Measurements from ENCODE around the gene SPARC. TPM values are rescaled to one million over a fixed set of nuclear protein-coding genes. Genes with fewer than 3 reads are reported as not detected.
"Not testable (repeated sequence)": the region's sequence is repeated elsewhere in the genome, so short reads cannot be mapped to it uniquely, and the experiment has no call there.

Gene SPARC
- total RNA-seq, 1 donor from 2014 or later: 439 TPM

- peak; percentile 1 for ATAC-seq
- peak; percentile 48 for DNase-seq
- intact Hi-C loops (cut with micrococcal nuclease): no loop called here
Observed at GRCh38 chr5:151682751-151683331, 3.9 kb downstream of the SPARC start.

- DNase-seq (no peak), ATAC-seq (no peak)
- intact Hi-C loops (cut with micrococcal nuclease): no loop called here
Observed at GRCh38 chr5:151682240-151682639, 4.5 kb downstream of the SPARC start.

- DNase-seq (peak; percentile 53), ATAC-seq (no peak)
- intact Hi-C loops (cut with micrococcal nuclease): no loop called here
Observed at GRCh38 chr5:151680944-151681427, 5.7 kb downstream of the SPARC start.

DNA sequence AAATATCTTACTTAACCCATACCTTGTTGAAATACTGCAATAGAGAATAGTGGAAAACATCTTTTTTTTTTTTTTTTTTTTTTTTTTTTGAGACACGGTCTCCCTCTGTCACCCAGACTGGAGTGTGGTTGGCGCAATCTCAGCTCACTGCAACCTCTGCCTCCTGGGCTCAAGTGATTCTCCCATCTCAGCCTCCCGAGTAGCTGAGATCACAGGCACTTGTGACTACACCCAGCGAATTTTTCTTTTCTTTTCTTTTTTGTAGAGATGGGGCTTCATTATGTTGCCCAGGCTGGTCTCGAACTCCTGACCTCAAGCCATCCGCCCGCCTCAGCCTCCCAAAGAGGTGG lies 6.6 kb downstream of the SPARC start:
- DNase-seq; ATAC-seq; intact Hi-C loops (cut with micrococcal nuclease): not testable (repeated sequence)

DNA sequence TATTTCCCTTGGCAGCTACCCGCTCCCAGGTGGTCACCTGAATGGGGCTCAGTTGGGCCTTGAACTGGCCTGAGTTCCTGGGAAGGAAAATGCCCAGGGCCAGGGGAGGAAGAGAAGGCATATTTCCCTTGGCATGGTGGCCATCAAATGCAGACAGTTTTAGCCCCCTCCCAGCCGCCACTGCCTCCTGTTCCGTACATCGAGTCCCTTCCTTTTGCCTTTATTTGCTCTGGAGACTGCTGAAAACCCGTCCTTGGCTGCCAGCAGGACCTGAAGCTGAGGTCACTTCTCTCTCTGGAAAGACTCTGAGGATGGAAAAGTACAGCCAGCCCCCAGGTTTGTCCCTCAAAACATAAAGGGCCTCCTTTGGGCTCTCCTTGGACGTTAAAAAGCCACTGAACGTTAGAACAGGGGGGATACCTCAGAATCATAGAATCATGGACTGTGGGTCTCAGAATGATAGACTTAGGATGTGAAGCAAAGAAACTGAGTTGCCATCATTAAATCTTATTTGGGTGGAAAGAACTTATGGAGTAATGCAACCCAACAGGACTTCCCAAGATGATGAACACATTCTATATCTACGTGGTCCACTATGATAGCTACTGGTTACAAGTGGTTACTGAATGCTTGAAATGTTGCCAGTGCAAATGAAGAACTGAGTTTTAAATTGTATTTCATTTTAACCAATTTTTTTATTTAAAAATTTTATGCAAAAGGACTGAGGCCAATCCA lies 7.1 kb downstream of the SPARC start:
- intact Hi-C loops (cut with micrococcal nuclease): no loop called here
- DNase-seq (no peak), ATAC-seq (no peak)

GRCh38 chr5:151678713-151679112 lies 8.0 kb downstream of the SPARC start:
- DNase-seq (no peak), ATAC-seq (no peak)
- intact Hi-C loops (cut with micrococcal nuclease): no loop called here

- intact Hi-C loops (cut with micrococcal nuclease): no loop called here
- DNase-seq: peak; percentile 50
- ATAC-seq: peak; percentile 51
Observed at GRCh38 chr5:151677776-151678545, 8.8 kb downstream of the SPARC start.

- intact Hi-C loops (cut with micrococcal nuclease): no loop called here
- ATAC-seq (peak; percentile 18), DNase-seq (no peak)
Observed at GRCh38 chr5:151676719-151677118, 10.0 kb downstream of the SPARC start.

DNA sequence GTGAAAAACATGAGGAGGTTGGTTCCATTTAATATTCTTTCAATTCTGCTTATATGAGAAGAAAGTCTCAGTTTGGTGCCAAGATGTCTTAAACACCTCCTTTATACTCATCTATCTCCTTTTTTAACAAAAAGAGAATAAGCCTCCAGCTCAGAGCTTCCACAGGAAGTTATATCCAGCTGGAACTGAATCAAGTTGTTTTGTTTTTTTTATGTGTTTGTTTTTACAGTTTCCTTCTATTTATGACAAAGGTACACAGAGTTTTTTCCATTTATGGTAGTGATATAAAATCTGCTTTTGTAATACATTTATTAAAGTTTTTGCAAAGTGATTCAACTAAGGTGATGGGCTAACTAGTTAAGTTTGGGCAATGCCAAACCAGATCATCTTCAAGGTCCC lies 10.4 kb downstream of the SPARC start:
- ATAC-seq (no peak), DNase-seq (no peak)
- intact Hi-C loops (cut with micrococcal nuclease): no loop called here

GRCh38 chr5:151675611-151676313 lies 11.0 kb downstream of the SPARC start:
- ATAC-seq (peak; percentile 2), DNase-seq (no peak)
- intact Hi-C loops (cut with micrococcal nuclease): no loop called here

DNA sequence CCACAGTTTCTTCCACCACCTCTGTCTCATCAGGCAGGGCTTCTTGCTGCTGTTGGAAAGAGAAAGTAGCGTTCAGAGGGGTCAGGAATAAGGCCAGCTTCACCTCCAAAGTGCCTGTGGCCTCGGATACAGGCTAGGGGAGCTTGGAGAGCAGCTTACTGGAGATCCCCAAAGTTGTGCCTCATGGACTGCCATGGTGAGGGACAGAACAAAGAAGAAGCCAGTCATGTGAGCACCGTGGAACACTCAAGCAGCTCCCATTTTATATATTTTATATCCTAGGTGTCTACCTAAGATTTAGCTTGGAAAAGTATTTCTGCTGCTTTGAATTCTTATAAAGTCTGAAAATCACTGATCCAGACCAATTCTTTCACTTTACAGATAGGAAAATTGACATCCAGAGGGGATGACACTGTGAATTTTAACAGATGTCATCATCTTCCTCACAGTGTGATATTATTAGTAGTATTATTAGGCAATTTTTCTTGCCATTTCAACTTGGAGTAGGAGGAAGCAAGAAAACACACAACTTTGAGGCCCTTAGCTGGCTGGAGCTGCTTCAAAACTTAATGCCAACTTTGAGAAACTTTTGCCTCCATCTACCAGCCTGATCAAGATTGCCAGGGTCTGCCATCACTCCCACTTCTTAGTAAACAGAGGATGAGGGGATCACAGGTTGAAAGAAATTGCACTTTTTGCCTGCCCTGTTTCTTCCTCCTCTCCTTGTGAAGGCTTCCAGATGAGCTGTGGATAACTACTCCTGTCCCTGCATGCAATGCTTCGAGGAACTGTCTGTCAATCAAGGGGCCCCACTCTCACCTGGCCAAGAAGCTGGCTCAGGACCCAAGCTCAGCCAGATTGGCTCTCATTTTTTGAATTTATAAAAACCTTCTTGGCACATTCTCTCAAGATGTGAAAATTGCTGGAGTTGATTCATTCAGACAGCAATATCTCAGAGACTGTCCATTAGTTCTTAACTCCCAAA lies 11.8 kb downstream of the SPARC start:
- DNase-seq (no peak), ATAC-seq (no peak)
- intact Hi-C loops (cut with micrococcal nuclease): no loop called here

- ATAC-seq: no peak
- intact Hi-C loops (cut with micrococcal nuclease): no loop called here
- no peak for DNase-seq
Observed at GRCh38 chr5:151673421-151673820, 13.3 kb downstream of the SPARC start.

GRCh38 chr5:151672516-151672915 lies 14.2 kb downstream of the SPARC start:
- intact Hi-C loops (cut with micrococcal nuclease): no loop called here
- ATAC-seq (no peak), DNase-seq (no peak)

DNA sequence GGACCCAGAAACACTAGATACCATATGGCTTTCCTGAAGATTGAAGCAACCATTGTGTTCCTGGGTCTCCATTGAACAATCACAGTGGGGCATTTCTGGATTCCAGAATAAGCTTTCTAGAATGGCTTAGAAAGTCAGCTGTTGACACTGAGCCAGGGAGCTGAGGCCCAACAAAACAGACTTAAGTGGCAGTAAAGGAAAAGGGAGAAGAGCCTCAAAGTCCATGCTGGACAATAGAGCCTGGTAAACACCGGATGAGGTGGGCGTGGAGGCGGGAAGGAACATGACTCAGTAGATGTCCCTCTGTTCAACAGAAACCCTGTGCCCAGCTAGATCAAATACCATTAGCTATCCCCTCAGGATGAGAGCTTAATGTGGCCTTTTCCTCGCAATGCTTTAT lies 14.8 kb downstream of the SPARC start:
- intact Hi-C loops (cut with micrococcal nuclease): no loop called here
- DNase-seq: no peak
- peak; percentile 31 for ATAC-seq

- intact Hi-C loops (cut with micrococcal nuclease): no loop called here
- peak; percentile 34 for ATAC-seq
- DNase-seq: no peak
Observed at GRCh38 chr5:151670953-151671636, 15.6 kb downstream of the SPARC start.

- DNase-seq (no peak), ATAC-seq (peak; percentile 54)
- intact Hi-C loops (cut with micrococcal nuclease): no loop called here
Observed at GRCh38 chr5:151670083-151670686, 16.5 kb downstream of the SPARC start.

- DNase-seq: no peak
- ATAC-seq: no peak
- intact Hi-C loops (cut with micrococcal nuclease): no loop called here
Observed at GRCh38 chr5:151667083-151667482, 19.6 kb downstream of the SPARC start.

DNA sequence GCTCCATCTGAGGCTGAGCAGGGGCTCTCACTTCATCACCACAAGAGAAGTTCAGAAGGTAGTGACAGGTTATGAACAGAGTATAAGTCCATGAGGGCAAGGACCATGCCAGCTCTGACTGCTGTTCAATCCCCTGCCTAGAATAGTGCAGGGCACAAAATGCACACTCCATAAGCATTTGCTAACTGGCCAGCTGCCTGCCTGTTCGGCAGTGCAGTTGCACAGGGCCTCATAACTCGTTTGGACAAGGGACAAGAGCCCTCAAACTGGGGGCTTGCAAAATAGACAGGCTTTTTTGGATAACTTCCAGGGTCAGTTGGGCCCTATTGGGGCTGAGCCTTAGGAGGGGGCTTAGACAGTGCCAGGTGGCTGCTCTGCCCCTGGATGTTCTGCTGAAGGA lies 21.1 kb downstream of the SPARC start:
- DNase-seq (no peak), ATAC-seq (peak; percentile 6)
- intact Hi-C loops (cut with micrococcal nuclease): no loop called here

All from left ventricle myocardium superior (tissue), 1 donor.